Endothelial cell (in vitro differentiated cells): Measurements from ENCODE around the gene CDH22. TPM values are rescaled to one million over a fixed set of nuclear protein-coding genes. Genes with fewer than 3 reads are reported as not detected.
A peak's percentile ranks its signal among the peaks of the same experiment; 100 is the strongest.

Experiments
- DNase-seq: peaks from one replicate; pipeline ENCODE4 v3.0.0; 2021; ENCODE audit warnings: low spot score
- H3K27ac Mint-ChIP-seq: one replicate; pipeline ENCODE4 v1.8.0; 2021; ENCODE audit warnings: mixed read lengths, inconsistent platforms; ENCODE audit not compliant: unreplicated experiment
- H3K27me3 Mint-ChIP-seq: one replicate; pipeline ENCODE4 v1.8.0; 2021; ENCODE audit warnings: mild to moderate bottlenecking, moderate library complexity, mixed read lengths, inconsistent platforms; ENCODE audit not compliant: unreplicated experiment
- H3K36me3 Mint-ChIP-seq: one replicate; pipeline ENCODE4 v1.8.0; 2021; ENCODE audit warnings: mild to moderate bottlenecking, low read depth, mixed read lengths, inconsistent platforms; ENCODE audit not compliant: unreplicated experiment
- H3K4me1 Mint-ChIP-seq: one replicate; pipeline ENCODE4 v1.8.0; 2021; ENCODE audit warnings: mild to moderate bottlenecking, mixed read lengths, inconsistent platforms; ENCODE audit not compliant: unreplicated experiment
- H3K4me3 Mint-ChIP-seq: one replicate; pipeline ENCODE4 v1.8.0; 2021; ENCODE audit warnings: mild to moderate bottlenecking, mixed read lengths, inconsistent platforms; ENCODE audit not compliant: unreplicated experiment
- H3K9me3 Mint-ChIP-seq: one replicate; pipeline ENCODE4 v1.8.0; 2021; ENCODE audit warnings: mixed read lengths, inconsistent platforms; ENCODE audit not compliant: unreplicated experiment
- CTCF ChIP-seq: fragments of 200-600 bp; sonication (generic); IDR thresholded peaks from one replicate; pipeline ENCODE4 v1.5.0; 2021; ENCODE audit warnings: antibody characterized with exemption; ENCODE audit not compliant: unreplicated experiment
- total RNA-seq: library from RNA; stranded (reverse); fragmentation: NEBNext Ultra II Directional; extraction: Animal tissue kit (Norgen Biotek cat#: 25700); gene quantifications from one replicate; pipeline ENCODE4 v1.2.1, GENCODE V29; 2021; ENCODE audit not compliant: unreplicated experiment

Gene CDH22
- total RNA-seq, 1 donor from 2014 or later = 1.3 TPM

DNA sequence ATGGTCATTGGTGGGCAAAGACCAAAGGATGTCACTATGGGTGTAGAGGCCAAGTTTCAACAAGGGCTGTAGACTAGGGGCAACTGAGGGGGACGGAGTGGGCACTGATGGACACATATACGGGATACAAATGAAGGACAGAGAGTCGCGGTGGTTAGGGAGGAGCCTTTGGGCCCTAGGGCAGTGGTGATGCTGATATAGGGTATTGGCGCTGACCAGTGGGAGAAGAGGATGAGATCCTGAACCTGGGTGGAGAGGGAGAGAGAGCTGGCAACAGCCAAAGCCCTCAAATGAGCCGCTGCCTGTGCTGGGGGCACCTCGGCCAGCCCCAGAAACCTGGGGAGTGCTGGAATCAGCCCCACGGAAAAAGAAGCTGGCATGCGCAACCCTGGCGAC lies 1.6 kb downstream of the CDH22 start:
- peaks cover 6% of the 10 kb centered on the region for H3K4me1 Mint-ChIP-seq
- no peak for TF ChIP-seq CTCF
- no peak for DNase-seq
- H3K4me3 Mint-ChIP-seq = peak overlapping the region; percentile 80
- H3K9me3 Mint-ChIP-seq = no peaks in the 10 kb centered on the region
- peaks cover 30% of the 10 kb centered on the region for H3K27me3 Mint-ChIP-seq
- peaks cover 3% of the 10 kb centered on the region for H3K36me3 Mint-ChIP-seq
- no peak overlapping the region for H3K27ac Mint-ChIP-seq

DNA sequence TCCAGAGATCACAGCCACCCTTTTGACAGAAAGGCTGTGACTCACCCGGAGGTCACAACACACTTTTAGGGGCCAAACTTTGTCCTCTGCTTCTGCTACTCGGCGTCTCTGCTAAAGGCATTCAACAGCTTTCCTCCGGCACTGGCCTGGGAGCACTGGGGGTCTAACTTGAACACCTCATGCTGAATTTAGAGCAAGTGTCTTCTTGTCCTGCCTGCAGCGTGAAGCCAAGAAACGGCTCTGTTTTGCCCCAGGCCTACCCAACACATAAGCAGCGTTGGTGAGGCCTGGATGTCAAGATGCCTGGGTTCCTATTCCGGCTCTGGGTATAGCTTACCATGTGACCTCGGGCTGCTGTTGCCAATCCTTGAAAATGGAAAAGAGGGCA lies 2.3 kb downstream of the CDH22 start:
- DNase-seq = no peak
- H3K9me3 Mint-ChIP-seq = no peaks in the 10 kb centered on the region
- H3K36me3 Mint-ChIP-seq = peaks cover 3% of the 10 kb centered on the region
- no peak for TF ChIP-seq CTCF
- no peak overlapping the region for H3K4me3 Mint-ChIP-seq
- peaks cover 2% of the 10 kb centered on the region for H3K4me1 Mint-ChIP-seq
- peaks cover 30% of the 10 kb centered on the region for H3K27me3 Mint-ChIP-seq
- H3K27ac Mint-ChIP-seq = no peak overlapping the region

DNA sequence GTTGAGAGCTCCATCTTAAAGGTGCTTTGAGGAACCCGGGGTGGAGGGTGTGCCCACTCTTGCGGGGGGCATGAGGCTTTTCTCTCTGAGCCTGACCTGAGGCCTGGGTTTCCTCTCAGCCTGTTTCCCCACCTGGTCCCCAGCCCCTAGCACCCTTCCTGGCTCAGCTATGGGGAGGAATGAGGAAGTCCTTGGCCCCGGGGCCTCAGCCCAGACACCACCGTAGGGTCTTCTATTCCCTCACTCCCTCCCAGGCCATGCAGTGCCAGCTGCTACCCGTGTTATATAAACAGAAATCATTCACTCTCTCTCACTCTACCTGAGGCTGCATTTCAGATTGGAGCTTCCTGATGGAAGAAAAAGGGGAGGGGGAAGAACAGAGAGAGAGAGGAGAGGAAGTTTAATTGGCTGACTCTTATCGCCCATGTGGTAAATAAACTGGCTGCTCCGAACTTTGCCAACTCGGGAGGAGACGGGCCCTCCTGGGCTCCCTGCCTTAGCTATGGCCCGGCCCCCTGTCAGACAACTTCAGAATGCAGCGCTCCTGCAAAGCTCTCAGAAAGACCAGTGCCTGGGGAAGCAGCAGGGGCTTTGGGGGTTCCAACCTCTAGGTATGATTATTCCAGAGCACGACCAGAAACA lies 2.8 kb downstream of the CDH22 start:
- no peak for TF ChIP-seq CTCF
- no peak for DNase-seq
- peaks cover 29% of the 10 kb centered on the region for H3K27me3 Mint-ChIP-seq
- H3K4me1 Mint-ChIP-seq = peaks cover 2% of the 10 kb centered on the region
- peaks cover 2% of the 10 kb centered on the region for H3K36me3 Mint-ChIP-seq
- H3K27ac Mint-ChIP-seq = no peak overlapping the region
- H3K9me3 Mint-ChIP-seq = no peaks in the 10 kb centered on the region
- H3K4me3 Mint-ChIP-seq = no peak overlapping the region

DNA sequence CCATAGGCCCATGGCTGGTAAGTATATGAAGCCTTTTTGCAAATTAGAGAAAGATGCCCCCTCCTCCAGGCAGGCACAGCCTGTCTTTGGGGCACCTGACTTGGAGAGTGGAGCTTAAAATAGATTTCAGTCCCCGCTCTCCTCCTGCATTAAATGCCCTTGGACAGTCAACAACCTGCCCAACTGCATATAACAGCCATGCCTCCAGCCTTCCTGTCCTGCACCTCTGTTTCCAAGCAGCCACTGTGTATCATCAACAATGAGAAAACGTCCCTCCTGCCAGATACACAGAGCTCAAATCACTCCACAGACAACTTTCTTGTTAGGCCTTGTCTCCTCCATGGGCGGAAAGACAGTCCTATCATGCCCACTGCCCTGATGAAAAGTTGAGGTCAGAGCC lies 3.4 kb downstream of the CDH22 start:
- H3K27ac Mint-ChIP-seq = no peak overlapping the region
- H3K27me3 Mint-ChIP-seq = peaks cover 24% of the 10 kb centered on the region
- no peaks in the 10 kb centered on the region for H3K9me3 Mint-ChIP-seq
- TF ChIP-seq CTCF = no peak
- no peak overlapping the region for H3K4me3 Mint-ChIP-seq
- H3K4me1 Mint-ChIP-seq = peaks cover 2% of the 10 kb centered on the region
- DNase-seq = no peak
- H3K36me3 Mint-ChIP-seq = no peaks in the 10 kb centered on the region

DNA sequence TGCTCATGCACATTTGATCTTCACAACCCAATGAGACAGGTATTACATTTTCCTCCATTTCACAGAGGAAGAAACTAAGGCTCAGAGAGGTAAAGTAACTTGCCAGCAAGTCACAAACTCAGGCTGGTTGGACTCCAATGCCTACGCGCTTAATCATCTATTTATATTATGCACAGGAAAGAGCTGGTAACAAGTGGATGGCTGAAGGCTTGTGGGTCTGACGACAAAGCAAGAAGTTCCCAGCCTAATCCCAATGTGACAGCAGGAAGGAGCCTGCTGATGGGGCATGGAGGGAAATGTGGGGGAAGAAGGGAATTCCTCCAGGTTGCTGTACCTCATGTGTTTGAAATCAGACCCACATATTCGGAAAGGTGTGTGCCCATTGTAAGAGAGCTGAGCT lies 3.9 kb downstream of the CDH22 start:
- H3K36me3 Mint-ChIP-seq = no peaks in the 10 kb centered on the region
- H3K4me1 Mint-ChIP-seq = peaks cover 2% of the 10 kb centered on the region
- TF ChIP-seq CTCF = no peak
- H3K27me3 Mint-ChIP-seq = peaks cover 21% of the 10 kb centered on the region
- no peak for DNase-seq
- H3K9me3 Mint-ChIP-seq = no peaks in the 10 kb centered on the region
- H3K4me3 Mint-ChIP-seq = no peak overlapping the region
- H3K27ac Mint-ChIP-seq = no peak overlapping the region
